ENCODE data around the gene ACAD8. TPM values are rescaled to one million over a fixed set of nuclear protein-coding genes. Genes with fewer than 3 reads are reported as not detected.

Gene ACAD8
- polyA plus RNA-seq, 1 of the 3 experiments (the other 2 are of a cell fraction), result 29.8 TPM

DNA sequence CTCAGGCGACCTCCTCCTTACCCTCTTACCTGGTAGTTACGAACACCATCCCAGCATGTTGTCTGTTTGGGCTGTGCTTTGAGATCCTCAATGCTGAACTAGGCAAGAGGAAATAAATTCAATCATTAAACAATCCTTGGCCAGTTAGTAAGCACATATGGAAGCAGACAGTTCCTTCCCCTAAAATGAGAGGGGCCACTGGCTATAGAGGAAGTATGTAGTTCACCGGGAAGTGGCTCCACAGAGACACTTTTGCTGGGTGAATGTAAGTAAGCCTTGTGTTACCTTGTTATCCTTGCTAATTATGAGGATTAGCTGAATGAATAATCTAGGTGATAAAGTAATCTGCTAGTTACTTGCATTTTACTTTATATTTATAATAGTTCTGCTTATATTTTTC, 3.1 kb upstream of the ACAD8 start:
- POLR2A ChIA-PET, result interaction anchor here (1.0 kb wide), 1 partner anchor 26 kb away, joined by 3 read pairs; the partner anchor contains the start of gene VPS26B
- Histone ChIP-seq H4K20me1 (ENCODE audit: insufficient read depth) (no peaks in the 10 kb centered on the region), H3K9me3 (no peaks in the 10 kb centered on the region), H3K27ac (ENCODE audit: low read depth in 2 of 2, low read length in 1 of 2) (no peak overlapping the region), H3K4me3 (ENCODE audit: low read depth in 2 of 2, low read length in 1 of 2) (no peak overlapping the region), H3K9ac (no peak overlapping the region), H3K79me2 (ENCODE audit: insufficient read depth) (peaks cover 28% of the 10 kb centered on the region), H3K4me1 (ENCODE audit: control insufficient read depth in 1 of 2, insufficient read depth in 2 of 2, low read depth in 1 of 2, low read length in 1 of 2) (peaks cover 4 to 11% of the 10 kb centered on the region in 2 experiments; a peak in 3 of 4 replicates), H3K36me3 (replicated peaks in 1 of 2; ENCODE audit: control insufficient read depth in 1 of 2, insufficient read depth in 2 of 2, low read length in 1 of 2) (peaks cover 18 to 60% of the 10 kb centered on the region in 2 experiments), H3F3A (replicated peaks; ENCODE audit: insufficient read depth) (no peaks in the 10 kb centered on the region), H3K4me2 (no peak overlapping the region), H2AFZ (ENCODE audit: low read depth) (no peak overlapping the region), H3K27me3 (ENCODE audit: insufficient read depth) (no peaks in the 10 kb centered on the region), H3K9me2 (no peaks in the 10 kb centered on the region)
- 87% methylated on average over 3 of the region's 3 CpGs for WGBS (ENCODE audit: low lambda C conversion rate)
- no peak for DNase-seq
- CTCF ChIA-PET, result interaction anchor here (2.5 kb wide), 1 partner anchor 11 kb away, joined by 8 read pairs; no protein-coding TSS in a partner anchor
- TF ChIP-seq JUND (IDR thresholded peaks at IDR 0.05) (no peak), EZH2phosphoT487 (IDR thresholded peaks at IDR 0.05; ENCODE audit: borderline replicate concordance, low read depth) (no peak), SMC3 (IDR thresholded peaks at IDR 0.05; ENCODE audit: low read depth, low read length) (no peak), GABPA (IDR thresholded peaks at IDR 0.05; ENCODE audit: low read depth) (no peak), CHD2 (IDR thresholded peaks at IDR 0.05; ENCODE audit: low read length, partially characterized antibody) (no peak), CTCF (IDR thresholded peaks at IDR 0.05) (no peak), YY1 (IDR thresholded peaks at IDR 0.05; ENCODE audit: low read depth) (no peak), TCF12 (IDR thresholded peaks at IDR 0.05) (no peak), RCOR1 (IDR thresholded peaks at IDR 0.05; ENCODE audit: low read length) (no peak), FOXJ3 (CRISPR knock-in tag; IDR thresholded peaks at IDR 0.05) (no peak), TEAD4 (IDR thresholded peaks at IDR 0.05; ENCODE audit: borderline replicate concordance, insufficient read depth) (no peak)
- TF ChIP-seq, protein P1, sequence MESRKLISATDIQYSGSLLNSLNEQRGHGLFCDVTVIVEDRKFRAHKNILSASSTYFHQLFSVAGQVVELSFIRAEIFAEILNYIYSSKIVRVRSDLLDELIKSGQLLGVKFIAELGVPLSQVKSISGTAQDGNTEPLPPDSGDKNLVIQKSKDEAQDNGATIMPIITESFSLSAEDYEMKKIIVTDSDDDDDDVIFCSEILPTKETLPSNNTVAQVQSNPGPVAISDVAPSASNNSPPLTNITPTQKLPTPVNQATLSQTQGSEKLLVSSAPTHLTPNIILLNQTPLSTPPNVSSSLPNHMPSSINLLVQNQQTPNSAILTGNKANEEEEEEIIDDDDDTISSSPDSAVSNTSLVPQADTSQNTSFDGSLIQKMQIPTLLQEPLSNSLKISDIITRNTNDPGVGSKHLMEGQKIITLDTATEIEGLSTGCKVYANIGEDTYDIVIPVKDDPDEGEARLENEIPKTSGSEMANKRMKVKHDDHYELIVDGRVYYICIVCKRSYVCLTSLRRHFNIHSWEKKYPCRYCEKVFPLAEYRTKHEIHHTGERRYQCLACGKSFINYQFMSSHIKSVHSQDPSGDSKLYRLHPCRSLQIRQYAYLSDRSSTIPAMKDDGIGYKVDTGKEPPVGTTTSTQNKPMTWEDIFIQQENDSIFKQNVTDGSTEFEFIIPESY (IDR thresholded peaks at IDR 0.05; ENCODE audit: borderline replicate concordance, low read depth), result no peak

- ChIA-PET CTCF (interaction anchor here (1.1 to 2.5 kb wide), 2 partner anchors 11 kb away, joined by 3 to 8 read pairs; no protein-coding TSS in a partner anchor), POLR2A (interaction anchor here (1.0 kb wide), 1 partner anchor 26 kb away, joined by 3 read pairs; the partner anchor contains the start of gene VPS26B)
- peaks cover 18 to 56% of the 10 kb centered on the region in 2 experiments for H3K36me3 ChIP-seq (replicated peaks in 1 of 2; ENCODE audit: control insufficient read depth in 1 of 2, insufficient read depth in 2 of 2, low read length in 1 of 2)
These were observed 2.7 kb upstream of the ACAD8 start for GRCh38 chr11:134250675-134251074.

More at GRCh38 chr11:134250675-134251074, 2.7 kb upstream of the ACAD8 start:
- no peak for DNase-seq
- Histone ChIP-seq H3F3A (replicated peaks; ENCODE audit: insufficient read depth) (no peaks in the 10 kb centered on the region), H2AFZ (ENCODE audit: low read depth) (no peak overlapping the region), H4K20me1 (ENCODE audit: insufficient read depth) (no peaks in the 10 kb centered on the region), H3K27me3 (ENCODE audit: insufficient read depth) (no peaks in the 10 kb centered on the region), H3K79me2 (ENCODE audit: insufficient read depth) (peaks cover 33% of the 10 kb centered on the region), H3K4me1 (ENCODE audit: control insufficient read depth in 1 of 2, insufficient read depth in 2 of 2, low read depth in 1 of 2, low read length in 1 of 2) (peaks cover 4 to 11% of the 10 kb centered on the region in 2 experiments; a peak in 3 of 4 replicates), H3K9me3 (no peaks in the 10 kb centered on the region), H3K9me2 (no peaks in the 10 kb centered on the region), H3K4me2 (no peak overlapping the region), H3K27ac (ENCODE audit: low read depth in 2 of 2, low read length in 1 of 2) (no peak overlapping the region), H3K4me3 (ENCODE audit: low read depth in 2 of 2, low read length in 1 of 2) (no peak overlapping the region), H3K9ac (no peak overlapping the region)
- TF ChIP-seq FOSL2 (IDR thresholded peaks at IDR 0.05; ENCODE audit: borderline replicate concordance, low read depth), result no peak
- TF ChIP-seq RXRA (IDR thresholded peaks at IDR 0.05; ENCODE audit: borderline replicate concordance, low read depth), result no peak
- TF ChIP-seq FOXJ3 (CRISPR knock-in tag; IDR thresholded peaks at IDR 0.05), result no peak
- TF ChIP-seq YY1 (IDR thresholded peaks at IDR 0.05; ENCODE audit: low read depth), result no peak
- TF ChIP-seq NRF1 (IDR thresholded peaks at IDR 0.05; ENCODE audit: low read depth, low read length), result no peak
- no peak for TF ChIP-seq RCOR1 (IDR thresholded peaks at IDR 0.05; ENCODE audit: low read length)
- TF ChIP-seq SMC3 (IDR thresholded peaks at IDR 0.05; ENCODE audit: low read depth, low read length), result no peak
- WGBS (ENCODE audit: low lambda C conversion rate), result 74% methylated on average over 2 of the region's 2 CpGs

Data from SK-N-SH (cell line).